NAMALWA (cell line): Measurements from ENCODE around the gene ANTKMT.

Experiments
- DNase-seq: peaks from one replicate; pipeline ENCODE4 v3.0.0-alpha.2; 2015; ENCODE audit warnings: low spot score

Gene ANTKMT

GRCh38 chr16:715477-716199 lies 5.3 kb upstream of the ANTKMT start:
- no peak for DNase-seq

- no peak for DNase-seq
Measured at GRCh38 chr16:716200-716568, 4.8 kb upstream of the ANTKMT start.

- DNase-seq: no peak
Measured at GRCh38 chr16:716768-717325, 4.1 kb upstream of the ANTKMT start.

- no peak for DNase-seq
Measured at GRCh38 chr16:717450-718245, 3.3 kb upstream of the ANTKMT start.

- DNase-seq: no peak
Measured at GRCh38 chr16:718389-718788, 2.6 kb upstream of the ANTKMT start.

- DNase-seq: no peak
Measured at GRCh38 chr16:718922-719321, 2.0 kb upstream of the ANTKMT start.

- DNase-seq: no peak
Measured at GRCh38 chr16:719815-720446, 1.0 kb upstream of the ANTKMT start.

GRCh38 chr16:720447-720989 lies 428 bp upstream of the ANTKMT start:
- DNase-seq: peak; percentile 86

GRCh38 chr16:721765-722540 lies 1.0 kb downstream of the ANTKMT start:
- no peak for DNase-seq

GRCh38 chr16:722835-723633 lies 2.1 kb downstream of the ANTKMT start:
- DNase-seq: no peak

- DNase-seq: no peak
Measured at GRCh38 chr16:723695-724094, 2.7 kb downstream of the ANTKMT start.

- peak; percentile 71 for DNase-seq
Measured at GRCh38 chr16:724188-725040, 3.5 kb downstream of the ANTKMT start.

GRCh38 chr16:725041-725376 lies 4.1 kb downstream of the ANTKMT start:
- no peak for DNase-seq

GRCh38 chr16:725463-726187 lies 4.7 kb downstream of the ANTKMT start:
- DNase-seq: no peak

GRCh38 chr16:726188-726437 lies 5.2 kb downstream of the ANTKMT start:
- no peak for DNase-seq

- peak; percentile 65 for DNase-seq
Measured at GRCh38 chr16:726438-727290, 5.7 kb downstream of the ANTKMT start, which contains the start of the genes CCDC78 and HAGHL. Gene CCDC78, minus strand, starts transcription at chr16:726443. Its CDS starts 76 bp downstream, at chr16:726367. Gene HAGHL, plus strand, starts transcription at chr16:727106. Its CDS starts 404 bp downstream, at chr16:727510.

- DNase-seq: peak; percentile 61
Measured at GRCh38 chr16:727291-727977, 6.5 kb downstream of the ANTKMT start.
